GM12865 (cell line): ENCODE results near the gene ATP6V1A.

Experiments
- DNase-seq: peaks from one replicate; pipeline ENCODE4 v3.0.0; 2010; ENCODE audit warnings: low read depth
- H3K4me3 ChIP-seq: 2 replicates; pipeline ENCODE4 v1.5.1; 2011; ENCODE audit warnings: mild to moderate bottlenecking, low read depth, low read length, control low read depth
- CTCF ChIP-seq: IDR thresholded peaks from 2 replicates; pipeline ENCODE4 v1.5.1; 2011; ENCODE audit warnings: low read length, control low read depth, low read depth, inconsistent platforms; ENCODE audit not compliant: insufficient read depth; ENCODE audit errors: missing control alignments

Gene ATP6V1A

DNA sequence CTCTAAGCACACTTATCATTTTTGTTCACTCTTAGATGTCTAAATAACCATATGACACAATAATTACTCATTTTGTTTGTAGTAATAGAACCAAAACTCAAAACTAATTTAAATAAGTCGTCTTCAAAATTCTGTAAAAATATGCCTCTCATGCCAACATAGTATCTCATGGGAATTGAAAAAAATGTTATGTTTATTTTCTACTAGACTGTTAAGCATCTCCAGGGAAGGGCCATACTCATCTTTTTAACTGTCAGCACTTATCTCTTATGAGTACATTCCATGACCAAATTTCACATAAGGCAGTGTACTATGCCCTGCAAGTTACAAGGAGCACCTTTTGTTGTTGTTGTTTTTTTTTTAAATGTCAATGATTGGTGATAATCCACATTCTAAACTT lies 32.1 kb upstream of the ATP6V1A start:
- no peak overlapping the region for H3K4me3 ChIP-seq
- no peak for TF ChIP-seq CTCF
- no peak for DNase-seq

DNA sequence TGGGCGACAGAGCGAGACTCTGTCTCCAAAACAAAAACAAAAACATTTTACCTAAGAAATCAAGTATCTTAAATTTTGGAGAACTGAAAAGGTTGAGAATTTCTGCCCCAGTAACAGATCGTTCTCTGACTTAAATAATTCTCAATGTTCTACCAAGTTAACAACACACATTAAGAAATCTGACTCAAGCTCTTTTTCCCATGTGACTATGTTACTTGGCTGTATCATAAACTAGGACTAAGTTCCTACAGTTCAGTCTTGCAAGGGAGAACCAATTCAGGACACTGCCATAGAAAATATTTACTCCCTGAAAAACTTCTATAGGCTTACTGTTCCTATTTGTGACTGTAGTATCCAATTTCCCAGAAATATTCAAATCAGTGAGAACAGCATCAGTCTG lies 29.5 kb upstream of the ATP6V1A start:
- TF ChIP-seq CTCF, result no peak
- DNase-seq, result no peak
- H3K4me3 ChIP-seq, result no peak overlapping the region

GRCh38 chr3:113717818-113718217 lies 29.0 kb upstream of the ATP6V1A start:
- no peak for TF ChIP-seq CTCF
- no peak for DNase-seq
- H3K4me3 ChIP-seq, result no peak overlapping the region

GRCh38 chr3:113719294-113719693 lies 27.5 kb upstream of the ATP6V1A start:
- no peak overlapping the region for H3K4me3 ChIP-seq
- no peak for TF ChIP-seq CTCF
- DNase-seq, result no peak

- no peak for TF ChIP-seq CTCF
- no peak for DNase-seq
- H3K4me3 ChIP-seq, result no peak overlapping the region
Observed at GRCh38 chr3:113719758-113720157, 27.1 kb upstream of the ATP6V1A start.

- no peak overlapping the region for H3K4me3 ChIP-seq
- no peak for TF ChIP-seq CTCF
- DNase-seq, result no peak
Observed at GRCh38 chr3:113721636-113722035, 25.2 kb upstream of the ATP6V1A start.

DNA sequence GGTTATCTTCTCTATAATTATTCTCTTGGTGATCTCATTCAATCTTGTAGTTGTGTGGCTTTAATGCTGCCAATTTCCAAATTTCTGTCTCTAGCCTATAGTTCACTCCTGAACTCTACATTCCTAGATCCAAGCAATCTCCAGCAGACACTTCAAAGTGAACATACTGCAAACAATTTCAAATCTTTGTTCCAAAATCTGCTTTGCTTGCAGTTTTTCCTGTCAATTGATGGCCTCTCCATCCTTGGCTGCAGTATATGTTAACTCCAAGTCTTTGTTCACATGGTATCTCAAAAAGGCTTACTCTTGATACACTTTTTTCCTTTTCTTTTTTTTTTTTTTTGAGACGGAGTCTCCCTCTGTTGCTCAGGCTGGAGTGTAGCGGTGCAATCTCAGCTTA lies 18.2 kb upstream of the ATP6V1A start:
- DNase-seq, result no peak
- TF ChIP-seq CTCF, result no peak
- H3K4me3 ChIP-seq, result no peak overlapping the region
